Suprapubic skin (tissue), 3 donors: ENCODE data around the gene MAP1LC3B.

Experiments
- POLR2A ChIP-seq, 2 donors: fragments of 450-650 bp; IDR thresholded peaks; one replicate each; pipeline ENCODE4 v1.6.1; 2017; ENCODE audit warnings: antibody characterized with exemption in 2 of 2, mild to moderate bottlenecking in 2 of 2, moderate library complexity in 2 of 2
- TF ChIP-seq, protein P1 (sequence below), 2 donors: fragments of 200-600 bp in 1 of 2; fragments of 450-650 bp in 1 of 2; sonication (generic) in 1 of 2; IDR thresholded peaks; one replicate each; pipeline ENCODE4 v1.5.1; 2016 to 2019; ENCODE audit warnings: antibody characterized with exemption in 2 of 2, mild to moderate bottlenecking in 1 of 2, moderate library complexity in 1 of 2

DNA sequence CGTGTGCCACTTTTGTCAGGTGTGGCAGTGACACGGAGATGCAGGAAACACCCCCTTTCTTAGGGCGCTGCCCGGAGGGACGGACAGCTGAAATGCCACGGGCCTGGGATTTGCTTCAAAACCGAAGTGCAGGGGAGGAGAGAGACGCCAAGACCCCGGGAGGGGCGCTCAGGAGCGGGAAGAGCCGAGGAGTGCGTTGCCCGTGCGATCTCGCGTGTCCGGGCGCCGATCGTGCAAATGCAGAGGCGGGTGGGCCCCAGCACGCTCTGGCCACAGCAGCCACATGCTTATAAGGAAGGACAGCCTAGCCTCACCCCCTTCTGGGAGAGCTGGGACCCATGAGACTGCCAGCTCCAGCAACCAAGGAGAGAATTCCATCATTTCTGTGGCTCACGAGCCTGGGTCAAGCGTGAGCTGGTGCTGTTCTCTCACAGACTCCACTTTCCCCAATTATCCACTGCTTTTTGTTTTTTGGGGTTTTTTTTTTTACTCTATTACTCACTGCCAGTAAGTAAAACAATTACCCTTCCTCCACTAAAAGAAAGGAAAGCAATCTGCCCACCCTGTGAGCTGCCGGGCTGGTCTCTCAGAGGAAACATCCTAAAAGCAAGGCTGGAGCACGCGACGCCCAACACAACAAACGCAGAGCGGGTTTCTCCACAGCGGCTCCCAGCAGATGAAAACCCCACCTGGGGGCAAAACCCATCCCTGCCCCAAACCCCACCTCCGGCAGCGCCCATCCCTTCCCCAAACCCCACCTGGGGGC lies 47.8 kb upstream of the MAP1LC3B start:
- TF ChIP-seq, protein P1, sequence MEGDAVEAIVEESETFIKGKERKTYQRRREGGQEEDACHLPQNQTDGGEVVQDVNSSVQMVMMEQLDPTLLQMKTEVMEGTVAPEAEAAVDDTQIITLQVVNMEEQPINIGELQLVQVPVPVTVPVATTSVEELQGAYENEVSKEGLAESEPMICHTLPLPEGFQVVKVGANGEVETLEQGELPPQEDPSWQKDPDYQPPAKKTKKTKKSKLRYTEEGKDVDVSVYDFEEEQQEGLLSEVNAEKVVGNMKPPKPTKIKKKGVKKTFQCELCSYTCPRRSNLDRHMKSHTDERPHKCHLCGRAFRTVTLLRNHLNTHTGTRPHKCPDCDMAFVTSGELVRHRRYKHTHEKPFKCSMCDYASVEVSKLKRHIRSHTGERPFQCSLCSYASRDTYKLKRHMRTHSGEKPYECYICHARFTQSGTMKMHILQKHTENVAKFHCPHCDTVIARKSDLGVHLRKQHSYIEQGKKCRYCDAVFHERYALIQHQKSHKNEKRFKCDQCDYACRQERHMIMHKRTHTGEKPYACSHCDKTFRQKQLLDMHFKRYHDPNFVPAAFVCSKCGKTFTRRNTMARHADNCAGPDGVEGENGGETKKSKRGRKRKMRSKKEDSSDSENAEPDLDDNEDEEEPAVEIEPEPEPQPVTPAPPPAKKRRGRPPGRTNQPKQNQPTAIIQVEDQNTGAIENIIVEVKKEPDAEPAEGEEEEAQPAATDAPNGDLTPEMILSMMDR (IDR thresholded peaks at IDR 0.05): no peak
- TF ChIP-seq POLR2A (IDR thresholded peaks at IDR 0.05): no peak
